Nephron progenitor cell (in vitro differentiated cells): ENCODE measurements around the gene SOCS3.

Source experiments
- DNase-seq: peaks from one replicate; pipeline ENCODE4 v3.0.0; 2021
- H3K27ac Mint-ChIP-seq: 2 replicates; pipeline ENCODE4 v1.8.0; 2021; ENCODE audit warnings: mild to moderate bottlenecking, moderate library complexity, mixed read lengths
- H3K27me3 Mint-ChIP-seq: 2 replicates; pipeline ENCODE4 v1.8.0; 2021; ENCODE audit warnings: mild to moderate bottlenecking, low read depth, mixed read lengths; ENCODE audit not compliant: poor library complexity
- H3K36me3 Mint-ChIP-seq: 2 replicates; pipeline ENCODE4 v1.8.0; 2021; ENCODE audit warnings: low read depth, mixed read lengths
- H3K4me1 Mint-ChIP-seq: 2 replicates; pipeline ENCODE4 v1.8.0; 2021; ENCODE audit warnings: mixed read lengths
- H3K4me3 Mint-ChIP-seq: 2 replicates; pipeline ENCODE4 v1.8.0; 2021; ENCODE audit warnings: mild to moderate bottlenecking, moderate library complexity, mixed read lengths
- H3K9me3 Mint-ChIP-seq: 2 replicates; pipeline ENCODE4 v1.8.0; 2021; ENCODE audit warnings: mild to moderate bottlenecking, moderate library complexity, mixed read lengths
- CTCF ChIP-seq: fragments of 200-600 bp; sonication (generic); IDR thresholded peaks from 2 replicates; pipeline ENCODE4 v1.5.0; 2021; ENCODE audit warnings: antibody characterized with exemption

SOCS3 gene

GRCh38 chr17:78399693-78400144 lies 39.8 kb upstream of the SOCS3 start:
- H3K27ac Mint-ChIP-seq, result no peak overlapping the region
- no peaks in the 10 kb centered on the region for H3K9me3 Mint-ChIP-seq
- H3K27me3 Mint-ChIP-seq, result no peaks in the 10 kb centered on the region
- DNase-seq, result no peak
- H3K4me1 Mint-ChIP-seq, result peaks cover 4% of the 10 kb centered on the region
- TF ChIP-seq CTCF, result no peak
- H3K36me3 Mint-ChIP-seq, result peaks cover 81% of the 10 kb centered on the region
- no peak overlapping the region for H3K4me3 Mint-ChIP-seq

GRCh38 chr17:78399028-78399692 lies 39.3 kb upstream of the SOCS3 start:
- H3K36me3 Mint-ChIP-seq, result peaks cover 76% of the 10 kb centered on the region
- TF ChIP-seq CTCF, result no peak
- H3K4me3 Mint-ChIP-seq, result no peak overlapping the region
- H3K9me3 Mint-ChIP-seq, result no peaks in the 10 kb centered on the region
- no peak for DNase-seq
- H3K4me1 Mint-ChIP-seq, result peaks cover 7% of the 10 kb centered on the region
- no peaks in the 10 kb centered on the region for H3K27me3 Mint-ChIP-seq
- no peak overlapping the region for H3K27ac Mint-ChIP-seq

GRCh38 chr17:78398390-78398789 lies 38.5 kb upstream of the SOCS3 start:
- Mint-ChIP-seq H3K36me3 (peaks cover 73% of the 10 kb centered on the region), H3K27ac (no peak overlapping the region), H3K9me3 (no peaks in the 10 kb centered on the region)

GRCh38 chr17:78397681-78398101 lies 37.8 kb upstream of the SOCS3 start:
- H3K9me3 Mint-ChIP-seq, result no peaks in the 10 kb centered on the region
- no peak for TF ChIP-seq CTCF
- H3K27me3 Mint-ChIP-seq, result no peaks in the 10 kb centered on the region
- H3K4me1 Mint-ChIP-seq, result peaks cover 9% of the 10 kb centered on the region
- H3K4me3 Mint-ChIP-seq, result no peak overlapping the region
- H3K27ac Mint-ChIP-seq, result no peak overlapping the region
- H3K36me3 Mint-ChIP-seq, result peaks cover 69% of the 10 kb centered on the region
- no peak for DNase-seq

More at GRCh38 chr17:78398390-78398789, 38.5 kb upstream of the SOCS3 start:
- no peak for TF ChIP-seq CTCF
- Mint-ChIP-seq H3K4me3 (no peak overlapping the region), H3K4me1 (peaks cover 9% of the 10 kb centered on the region), H3K27me3 (no peaks in the 10 kb centered on the region)
- DNase-seq, result no peak

- H3K27ac Mint-ChIP-seq, result no peak overlapping the region
- TF ChIP-seq CTCF, result no peak
- H3K36me3 Mint-ChIP-seq, result peaks cover 60% of the 10 kb centered on the region
- DNase-seq, result no peak
- peaks cover 9% of the 10 kb centered on the region for H3K4me1 Mint-ChIP-seq
- no peaks in the 10 kb centered on the region for H3K27me3 Mint-ChIP-seq
- H3K4me3 Mint-ChIP-seq, result no peak overlapping the region
- no peaks in the 10 kb centered on the region for H3K9me3 Mint-ChIP-seq
Observed at GRCh38 chr17:78396441-78397337, 36.8 kb upstream of the SOCS3 start.
